ENCODE data around the gene EHF. TPM values are rescaled to one million over a fixed set of nuclear protein-coding genes. Genes with fewer than 3 reads are reported as not detected.

EHF gene
- total RNA-seq, 1 experiment from 2014 or later, result 118 TPM

DNA sequence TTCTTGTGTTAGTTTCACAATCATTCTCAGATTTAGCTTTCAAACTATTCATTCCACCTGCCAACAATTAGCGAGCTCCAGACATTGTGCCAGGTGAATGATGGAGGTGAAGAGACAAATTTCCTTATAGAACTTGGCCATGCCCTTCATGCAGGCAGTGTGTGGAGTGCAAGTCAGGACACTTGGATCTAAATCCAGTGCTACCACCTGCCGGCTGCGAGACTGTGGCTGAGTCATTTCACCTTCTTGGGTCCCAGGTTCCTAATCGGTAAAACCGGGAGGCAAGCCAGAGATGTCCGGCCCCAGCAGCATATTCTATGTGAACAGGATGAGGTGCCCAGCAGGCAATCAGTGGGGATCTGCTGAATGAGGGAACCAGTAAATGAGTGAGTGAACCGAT is 18.6 kb upstream of the EHF start:
- ChIA-PET POLR2A (ENCODE audit: unreplicated experiment) (interaction anchor here (0.6 kb wide), 1 partner anchor 459 kb away, joined by 3 read pairs; no protein-coding TSS in a partner anchor), CTCF (interaction anchor here (0.7 kb wide), 1 partner anchor 134 kb away, joined by 5 read pairs; no protein-coding TSS in a partner anchor)
- peaks cover 63% of the 10 kb centered on the region for H3F3A ChIP-seq (ENCODE audit: insufficient read depth, low read depth)
- H3K9me2 ChIP-seq (ENCODE audit: insufficient read depth), result no peaks in the 10 kb centered on the region
- H3K4me2 ChIP-seq, result no peak overlapping the region
- no peak for TF ChIP-seq EZH2 (IDR thresholded peaks at IDR 0.05; ENCODE audit: low read depth)
- TF ChIP-seq, protein P1, sequence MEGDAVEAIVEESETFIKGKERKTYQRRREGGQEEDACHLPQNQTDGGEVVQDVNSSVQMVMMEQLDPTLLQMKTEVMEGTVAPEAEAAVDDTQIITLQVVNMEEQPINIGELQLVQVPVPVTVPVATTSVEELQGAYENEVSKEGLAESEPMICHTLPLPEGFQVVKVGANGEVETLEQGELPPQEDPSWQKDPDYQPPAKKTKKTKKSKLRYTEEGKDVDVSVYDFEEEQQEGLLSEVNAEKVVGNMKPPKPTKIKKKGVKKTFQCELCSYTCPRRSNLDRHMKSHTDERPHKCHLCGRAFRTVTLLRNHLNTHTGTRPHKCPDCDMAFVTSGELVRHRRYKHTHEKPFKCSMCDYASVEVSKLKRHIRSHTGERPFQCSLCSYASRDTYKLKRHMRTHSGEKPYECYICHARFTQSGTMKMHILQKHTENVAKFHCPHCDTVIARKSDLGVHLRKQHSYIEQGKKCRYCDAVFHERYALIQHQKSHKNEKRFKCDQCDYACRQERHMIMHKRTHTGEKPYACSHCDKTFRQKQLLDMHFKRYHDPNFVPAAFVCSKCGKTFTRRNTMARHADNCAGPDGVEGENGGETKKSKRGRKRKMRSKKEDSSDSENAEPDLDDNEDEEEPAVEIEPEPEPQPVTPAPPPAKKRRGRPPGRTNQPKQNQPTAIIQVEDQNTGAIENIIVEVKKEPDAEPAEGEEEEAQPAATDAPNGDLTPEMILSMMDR (conservative IDR thresholded peaks at IDR 0.05), result no peak
- no TSS peak for BruUV-seq (replicated peaks)
- no peaks in the 10 kb centered on the region for H4K20me1 ChIP-seq (ENCODE audit: insufficient read depth)
- DNase-seq, result no peak
- H3K4me1 ChIP-seq (replicated peaks; ENCODE audit: insufficient read depth), result peaks cover 70% of the 10 kb centered on the region
- intact Hi-C loops (cut with micrococcal nuclease; ENCODE audit: unreplicated experiment), result no loop called here
- H3K9me3 ChIP-seq (ENCODE audit: insufficient read depth, low read depth), result peaks cover 10% of the 10 kb centered on the region; the same call in 1 of the 2 replicates
- H3K79me2 ChIP-seq (ENCODE audit: low read depth), result no peaks in the 10 kb centered on the region
- H3K27me3 ChIP-seq (ENCODE audit: insufficient read depth, low read depth), result no peaks in the 10 kb centered on the region
- H3K4me3 ChIP-seq, result no peak overlapping the region
- no peak overlapping the region for H3K27ac ChIP-seq
- H3K36me3 ChIP-seq (ENCODE audit: low read depth), result no peaks in the 10 kb centered on the region
- no peak overlapping the region for H2AFZ ChIP-seq

DNA sequence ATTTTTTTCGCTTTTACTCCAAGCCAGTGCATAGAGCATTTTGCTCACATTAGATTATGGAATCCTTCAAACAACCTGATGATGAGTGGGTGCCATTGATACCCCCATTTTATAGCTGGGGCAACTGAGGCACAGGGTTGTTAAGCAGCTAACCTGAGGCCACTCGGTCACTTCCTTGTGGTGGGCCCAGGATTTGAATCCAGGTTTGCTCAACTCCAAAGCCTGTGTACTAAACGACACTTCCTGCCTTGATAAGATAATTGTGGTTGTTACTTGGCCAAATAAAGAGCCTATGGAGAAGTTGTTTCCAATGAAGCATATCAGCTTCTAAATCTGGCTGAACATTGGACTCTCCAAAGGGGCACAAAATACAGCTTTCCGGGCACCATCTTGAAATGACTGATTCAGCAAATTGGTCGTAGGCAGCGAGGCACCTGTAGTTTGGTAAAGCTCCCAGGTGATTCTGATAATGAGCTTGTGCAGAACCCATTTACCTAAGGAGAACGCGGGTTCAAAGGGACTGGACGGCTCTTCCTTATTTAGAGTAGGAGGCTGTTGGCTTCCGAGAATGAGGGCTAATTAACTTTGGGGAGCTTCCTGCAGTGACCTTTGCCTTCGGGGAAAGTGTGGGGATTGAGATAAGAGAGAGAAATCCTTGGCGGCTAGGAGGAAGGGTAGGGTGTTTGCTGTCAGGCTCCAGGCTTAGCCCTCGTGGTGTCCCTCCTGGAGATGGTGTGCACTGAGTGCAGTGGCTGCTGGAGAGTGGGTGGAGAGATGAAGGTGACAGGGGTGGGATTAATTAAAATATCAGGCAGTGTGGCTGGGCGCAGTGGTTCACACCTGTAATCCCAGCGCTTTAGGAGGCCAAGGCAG is 17.5 kb upstream of the EHF start:
- Histone ChIP-seq H3K27ac (no peak overlapping the region), H3K9me3 (ENCODE audit: insufficient read depth, low read depth) (0 out of 2 replicates have a peak, but pooled peaks cover 1% of the 10 kb centered on the region), H3F3A (ENCODE audit: insufficient read depth, low read depth) (peaks cover 63% of the 10 kb centered on the region), H3K4me2 (peak overlapping the region; percentile 18; the same call in 1 of the 2 replicates), H4K20me1 (ENCODE audit: insufficient read depth) (no peaks in the 10 kb centered on the region), H3K79me2 (ENCODE audit: low read depth) (no peaks in the 10 kb centered on the region), H3K4me1 (replicated peaks; ENCODE audit: insufficient read depth) (peaks cover 70% of the 10 kb centered on the region), H3K4me3 (no peak overlapping the region), H3K9me2 (ENCODE audit: insufficient read depth) (no peaks in the 10 kb centered on the region), H3K27me3 (ENCODE audit: insufficient read depth, low read depth) (no peaks in the 10 kb centered on the region), H3K36me3 (ENCODE audit: low read depth) (no peaks in the 10 kb centered on the region), H2AFZ (no peak overlapping the region)
- no peak for DNase-seq
- TF ChIP-seq EZH2 (IDR thresholded peaks at IDR 0.05; ENCODE audit: low read depth), result no peak
- TF ChIP-seq, protein P1 (conservative IDR thresholded peaks at IDR 0.05), result no peak
- BruUV-seq (replicated peaks), result no TSS peak
- intact Hi-C loops (cut with micrococcal nuclease; ENCODE audit: unreplicated experiment), result no loop called here
- POLR2A ChIA-PET (ENCODE audit: unreplicated experiment), result interaction anchor here (0.6 kb wide), 1 partner anchor 68 kb away, joined by 4 read pairs; no protein-coding TSS in a partner anchor
- CTCF ChIA-PET, result no interaction called here

DNA sequence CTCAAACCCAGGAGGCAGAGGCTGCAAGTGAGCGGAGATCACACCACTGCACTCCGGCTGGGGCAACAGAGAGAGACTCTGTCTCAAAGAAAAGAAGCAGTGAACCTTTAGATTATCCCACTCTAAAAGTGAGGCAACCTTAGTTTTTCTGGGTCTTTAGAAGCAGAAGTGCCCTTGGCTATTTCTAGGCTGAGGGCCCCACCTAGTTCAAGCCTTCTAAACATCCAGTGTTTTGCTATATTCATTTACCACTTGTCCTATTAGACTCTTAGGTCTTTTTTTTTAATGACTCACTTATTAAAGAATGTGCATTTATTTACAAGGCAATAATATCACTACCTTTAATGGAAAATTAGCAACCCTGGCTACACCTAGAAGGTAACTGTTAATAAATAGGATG is 16.7 kb upstream of the EHF start:
- Histone ChIP-seq H3K27me3 (ENCODE audit: insufficient read depth, low read depth) (no peaks in the 10 kb centered on the region), H3F3A (ENCODE audit: insufficient read depth, low read depth) (peaks cover 57% of the 10 kb centered on the region), H3K27ac (no peak overlapping the region), H4K20me1 (ENCODE audit: insufficient read depth) (no peaks in the 10 kb centered on the region), H3K9me2 (ENCODE audit: insufficient read depth) (no peaks in the 10 kb centered on the region), H2AFZ (no peak overlapping the region), H3K36me3 (ENCODE audit: low read depth) (no peaks in the 10 kb centered on the region), H3K9me3 (ENCODE audit: insufficient read depth, low read depth) (no peaks in the 10 kb centered on the region), H3K4me1 (replicated peaks; ENCODE audit: insufficient read depth) (peaks cover 64% of the 10 kb centered on the region), H3K79me2 (ENCODE audit: low read depth) (no peaks in the 10 kb centered on the region), H3K4me2 (peak overlapping the region; percentile 18; the same call in 1 of the 2 replicates), H3K4me3 (no peak overlapping the region)
- BruUV-seq (replicated peaks), result no TSS peak
- CTCF ChIA-PET, result no interaction called here
- POLR2A ChIA-PET (ENCODE audit: unreplicated experiment), result interaction anchor here (0.6 kb wide), 1 partner anchor 68 kb away, joined by 4 read pairs; no protein-coding TSS in a partner anchor
- TF ChIP-seq, protein P1 (conservative IDR thresholded peaks at IDR 0.05), result no peak
- no peak for TF ChIP-seq EZH2 (IDR thresholded peaks at IDR 0.05; ENCODE audit: low read depth)
- intact Hi-C loops (cut with micrococcal nuclease; ENCODE audit: unreplicated experiment), result no loop called here
- DNase-seq, result peak in 1 of 2 experiments; percentile 62

Measured in PC-9 (cell line).